T47D (cell line): ENCODE measurements around the gene GSTO2.
"Not testable (repeated sequence)": the region's sequence is repeated elsewhere in the genome, so short reads cannot be mapped to it uniquely, and the experiment has no call there.

Source experiments
- DNase-seq, 2 experiments: peaks; one replicate each; pipeline versions ENCODE4 v3.0.0 to v3.0.0-alpha.2; 2011 to 2012; ENCODE audit warnings: low read depth in 1 of 2, low spot score in 1 of 2
- JUND ChIP-seq: IDR thresholded peaks from 2 replicates; pipeline ENCODE4 v1.6.1; 2012; ENCODE audit warnings: low read depth
- in situ Hi-C: cut with HindIII; loops from 2 replicates; pipeline ENCODE4 v1.10.0; 2016; ENCODE audit warnings: low sequenced_read_pairs, low pct_unique_long_range_greater_than_20kb

The GSTO2 gene

DNA sequence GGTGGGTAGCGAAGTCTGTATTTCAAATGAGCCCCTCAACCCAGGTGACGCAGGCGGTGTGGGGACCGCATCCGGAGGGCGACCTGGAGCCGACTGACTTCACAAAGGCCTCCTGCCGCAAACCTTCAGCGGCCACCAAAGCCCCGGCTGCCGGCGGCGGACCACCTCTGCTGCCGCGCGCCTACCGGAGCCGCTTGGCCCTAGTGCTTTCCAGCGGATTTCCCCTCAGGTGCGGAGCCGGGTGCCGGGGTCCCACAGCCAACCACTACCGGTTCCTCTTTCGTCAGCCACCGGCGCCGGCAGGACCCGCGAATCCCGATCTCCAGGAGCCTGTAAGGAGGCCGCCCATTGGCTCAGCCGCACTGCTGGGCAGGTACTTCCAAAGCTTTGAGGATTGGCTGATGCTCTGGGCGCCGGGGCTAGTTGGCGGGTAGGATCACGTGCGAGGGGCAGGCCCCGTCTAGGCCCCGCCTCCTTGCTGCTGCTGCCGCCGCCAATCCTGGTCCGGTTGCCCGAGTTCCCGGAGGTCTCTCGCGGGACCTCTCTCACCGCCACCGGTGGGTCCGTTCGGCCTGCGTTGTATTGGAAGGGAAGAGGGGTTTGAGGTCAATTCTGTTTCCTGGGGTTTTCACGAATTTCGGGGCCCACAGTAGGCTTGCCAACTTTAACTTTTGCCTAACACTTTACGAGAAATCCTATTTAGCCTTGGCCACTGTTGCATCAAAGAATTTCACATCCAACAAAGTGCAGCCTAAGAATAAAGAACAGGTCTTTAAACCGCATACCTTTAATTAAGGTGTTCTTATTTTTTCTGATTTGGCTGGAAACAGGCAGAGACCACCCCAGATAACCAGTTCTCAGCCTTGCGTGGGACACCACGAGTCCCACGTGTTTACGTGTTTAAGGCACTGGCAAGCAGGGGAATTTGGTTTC, at the start of gene GSTO2:
GSTO2 (plus strand) TSS at position 472 of the 933 bp plus-strand sequence. CDS start 5,732 bp downstream, outside the sequence.
- in situ Hi-C loops: no loop called here
- no peak for TF ChIP-seq JUND
- DNase-seq: peak; percentile 98 to 99

DNA sequence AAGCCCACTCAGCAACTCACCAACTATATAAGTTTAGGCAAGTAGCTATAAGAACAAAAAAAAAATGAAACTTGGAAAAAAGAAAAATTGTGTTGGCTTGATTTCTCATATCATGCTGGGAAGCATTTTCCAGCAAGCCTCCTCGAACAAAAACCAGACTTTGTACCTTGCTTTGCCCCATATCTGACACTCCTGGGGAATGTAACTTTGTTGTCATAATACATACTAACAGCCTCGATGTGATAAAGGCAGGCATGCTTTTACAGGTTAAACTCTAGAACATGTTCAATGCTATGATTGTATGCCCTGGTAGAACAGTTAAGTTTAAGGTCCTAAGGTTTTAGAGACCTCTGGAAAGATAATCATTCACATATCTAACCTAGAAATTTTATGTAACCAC, 48.5 kb upstream of the GSTO2 start:
- in situ Hi-C loops: no loop called here
- DNase-seq: no peak
- no peak for TF ChIP-seq JUND

GRCh38 chr10:104223304-104223703, 45.7 kb upstream of the GSTO2 start:
- in situ Hi-C loops: no loop called here

DNA sequence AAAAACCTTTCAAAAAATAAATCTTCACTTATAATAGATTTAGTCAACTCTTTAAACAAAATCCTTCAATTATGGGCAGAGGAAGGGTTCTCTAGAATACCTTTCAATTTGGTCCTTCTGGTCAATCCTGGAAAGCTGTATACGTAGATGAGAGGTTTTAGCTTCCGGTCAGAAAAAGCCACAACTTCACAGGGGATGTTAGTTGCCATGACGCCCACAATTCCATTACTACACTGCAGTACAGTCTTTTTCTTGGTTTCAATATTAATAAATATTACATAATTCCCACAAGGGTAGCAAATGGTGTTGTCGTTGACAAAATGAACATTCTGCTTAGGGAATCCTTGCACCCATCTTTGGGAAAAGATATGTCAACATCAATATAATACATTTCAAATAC, 38.5 kb upstream of the GSTO2 start:
- no peak for DNase-seq
- in situ Hi-C loops: no loop called here
- TF ChIP-seq JUND: no peak

More at GRCh38 chr10:104223304-104223703, 45.7 kb upstream of the GSTO2 start:
- DNase-seq: no peak
- no peak for TF ChIP-seq JUND

- DNase-seq: peak; percentile 92 to 95
- in situ Hi-C loops: no loop called here
- TF ChIP-seq JUND: no peak
Measured at GRCh38 chr10:104231784-104232612, 37.0 kb upstream of the GSTO2 start, which contains the start of gene CFAP43. TSS of gene CFAP43 (minus strand) at chr10:104232364. CDS start at chr10:104232246, 118 bp downstream.

DNA sequence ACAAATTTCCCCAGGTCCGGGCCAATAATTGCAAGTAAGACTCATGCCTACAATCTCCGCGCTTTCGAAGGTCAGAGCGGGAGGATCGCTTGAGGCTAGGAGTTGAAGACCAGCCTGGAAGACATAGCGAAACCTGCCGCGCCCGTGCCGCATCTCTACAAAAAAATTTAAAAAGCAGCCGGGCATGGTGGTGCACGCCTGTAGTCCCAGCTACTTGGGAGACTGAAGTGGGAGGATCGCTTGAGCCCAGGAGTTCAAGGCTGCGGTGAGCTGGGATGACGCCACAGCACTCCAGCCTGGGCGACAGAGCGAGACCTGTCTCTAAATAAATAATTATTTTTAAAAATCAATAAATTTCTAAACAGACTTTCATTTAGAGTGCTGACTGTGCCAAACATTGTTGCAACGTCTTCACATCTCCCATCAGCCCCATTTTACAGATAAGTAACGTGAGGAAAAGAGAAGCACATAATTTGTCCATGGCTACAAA, 36.3 kb upstream of the GSTO2 start:
- in situ Hi-C loops: no loop called here
- DNase-seq: no peak
- TF ChIP-seq JUND: no peak

DNA sequence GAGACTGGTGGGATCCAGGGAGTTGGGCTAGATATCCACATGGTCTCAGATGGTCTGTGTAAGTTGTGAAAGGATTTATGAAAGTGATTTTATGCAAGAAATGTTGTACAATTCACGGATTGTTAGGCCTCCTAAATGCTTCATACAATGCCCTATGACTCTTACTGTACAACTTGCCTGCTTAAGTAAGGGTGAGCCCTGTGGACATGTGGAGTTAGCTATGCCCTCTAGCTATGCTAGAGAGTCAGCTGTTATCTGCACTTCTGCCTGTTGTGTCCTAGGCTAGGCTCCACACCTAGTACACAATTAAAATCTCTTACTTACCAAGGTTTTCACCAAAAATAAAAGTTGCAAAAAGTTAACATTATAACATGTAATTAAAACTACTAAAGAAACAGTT, 35.2 kb upstream of the GSTO2 start:
- TF ChIP-seq JUND: no peak
- in situ Hi-C loops: no loop called here

GRCh38 chr10:104234934-104235333, 34.0 kb upstream of the GSTO2 start:
- DNase-seq: no peak
- in situ Hi-C loops: no loop called here
- no peak for TF ChIP-seq JUND

More for the DNA sequence above, 35.2 kb upstream of the GSTO2 start:
- DNase-seq: no peak

DNA sequence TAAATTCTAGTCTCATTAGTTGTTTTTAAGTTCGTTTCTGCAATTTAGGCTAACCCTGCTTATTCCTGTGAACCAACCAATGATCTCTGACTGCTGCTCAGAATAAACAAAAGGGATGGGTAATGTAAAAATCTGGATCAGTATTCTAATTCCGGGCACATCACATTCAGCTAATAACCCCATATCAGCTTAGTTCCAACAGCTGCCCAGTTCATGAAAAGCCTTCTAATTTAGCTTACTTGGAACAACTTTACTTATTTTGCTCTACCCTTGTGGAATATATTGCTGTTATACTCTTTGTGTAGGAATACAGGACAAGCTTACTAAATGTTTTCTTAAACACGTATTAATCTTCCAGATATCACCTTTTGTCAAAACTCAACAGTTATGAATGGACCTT, 33.2 kb upstream of the GSTO2 start:
- TF ChIP-seq JUND: no peak
- DNase-seq: no peak
- in situ Hi-C loops: no loop called here

DNA sequence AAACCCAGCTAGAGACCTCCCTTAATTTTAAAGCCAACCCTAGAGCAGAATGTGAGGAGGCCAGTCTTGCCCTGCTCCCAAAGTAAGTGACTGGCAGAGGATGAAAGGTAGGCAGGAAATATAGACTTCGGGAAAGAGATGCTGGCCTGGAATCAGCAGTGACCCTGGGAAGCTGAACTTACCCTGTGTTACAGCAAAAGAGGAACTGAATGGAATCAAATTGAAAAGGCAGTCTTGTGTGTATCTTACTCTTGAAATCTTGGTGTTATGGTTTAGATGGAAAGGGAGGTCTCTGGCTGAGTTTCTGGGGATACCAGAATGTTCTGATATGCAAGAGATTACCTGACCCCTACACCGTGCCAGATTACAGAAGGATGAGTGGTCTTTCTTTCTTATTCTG, 28.9 kb upstream of the GSTO2 start:
- no peak for TF ChIP-seq JUND
- in situ Hi-C loops: no loop called here
- DNase-seq: no peak

DNA sequence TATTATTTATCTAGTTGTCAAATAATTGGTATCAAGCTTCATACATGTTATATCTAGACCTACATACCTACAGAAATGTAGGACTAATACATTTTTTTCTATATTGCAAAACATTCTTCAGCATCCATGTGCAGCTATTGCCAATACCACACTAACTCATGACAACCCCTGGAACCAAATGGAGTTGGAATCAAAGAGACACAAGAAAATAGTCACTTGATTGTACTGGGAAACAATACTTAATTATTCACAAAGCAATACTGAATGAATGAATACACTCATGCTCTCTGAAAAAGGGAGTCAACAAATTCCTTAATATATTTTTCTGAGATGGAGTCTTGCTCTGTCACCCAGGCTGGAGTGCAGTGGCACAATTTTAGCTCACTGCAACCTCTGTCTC, 26.4 kb upstream of the GSTO2 start:
- no peak for TF ChIP-seq JUND
- in situ Hi-C loops: no loop called here
- DNase-seq: no peak

GRCh38 chr10:104243009-104243408, 26.0 kb upstream of the GSTO2 start:
- DNase-seq, in situ Hi-C loops: not testable (repeated sequence)

GRCh38 chr10:104243512-104243911, 25.5 kb upstream of the GSTO2 start:
- no peak for TF ChIP-seq JUND
- in situ Hi-C loops: no loop called here
- no peak for DNase-seq
